Neural cell (in vitro differentiated cells): ENCODE measurements around the gene INHA. TPM values are rescaled to one million over a fixed set of nuclear protein-coding genes. Genes with fewer than 3 reads are reported as not detected.

Experiments
- H2AFZ ChIP-seq: fragments of 200-600, 300-800 bp; sonication (generic), shearing (Covaris generic); 2 replicates; pipeline ENCODE4 v1.6.0; 2014; ENCODE audit warnings: low read depth, mild to moderate bottlenecking, antibody characterized with exemption, low read length, moderate library complexity
- H3F3A ChIP-seq: fragments of 200-600 bp; shearing (Covaris generic); 2 replicates; pipeline ENCODE4 v1.6.1; 2016; ENCODE audit warnings: mild to moderate bottlenecking, moderate library complexity, mixed read lengths, antibody characterized with exemption, low read length; ENCODE audit not compliant: insufficient read depth, poor library complexity, severe bottlenecking
- H3K27ac ChIP-seq: fragments of 200-600, 300-800 bp; sonication (generic), shearing (Covaris generic); 2 replicates; pipeline ENCODE4 v1.5.1; 2014; ENCODE audit warnings: mild to moderate bottlenecking, low read length, moderate library complexity
- H3K27me3 ChIP-seq: fragments of 300-800, 200-600 bp; sonication (generic), shearing (Covaris generic); 2 replicates; pipeline ENCODE4 v1.6.0; 2014; ENCODE audit warnings: mild to moderate bottlenecking, low read depth, low read length, moderate library complexity; ENCODE audit not compliant: insufficient read depth
- H3K36me3 ChIP-seq: fragments of 300-800, 200-600 bp; sonication (generic), shearing (Covaris generic); 2 replicates; pipeline ENCODE4 v1.5.1; 2014; ENCODE audit warnings: mild to moderate bottlenecking, antibody characterized with exemption, low read length, moderate library complexity; ENCODE audit not compliant: insufficient read depth
- H3K4me2 ChIP-seq: fragments of 300-800, 200-600 bp; sonication (generic), shearing (Covaris generic); 2 replicates; pipeline ENCODE4 v1.6.0; 2014; ENCODE audit warnings: mild to moderate bottlenecking, low read length
- H3K4me3 ChIP-seq: fragments of 300-800, 200-600 bp; sonication (generic), shearing (Covaris generic); 2 replicates; pipeline ENCODE4 v1.5.1; 2014; ENCODE audit warnings: mild to moderate bottlenecking, low read length, moderate library complexity
- H3K79me2 ChIP-seq: fragments of 200-600 bp; shearing (Covaris generic); replicated peaks from 2 replicates; pipeline ENCODE4 v1.6.0; 2014; ENCODE audit warnings: mild to moderate bottlenecking, low read length, moderate library complexity; ENCODE audit not compliant: insufficient read depth
- H3K9ac ChIP-seq: fragments of 300-800, 200-600 bp; sonication (generic), shearing (Covaris generic); 2 replicates; pipeline ENCODE4 v1.6.1; 2016; ENCODE audit warnings: mild to moderate bottlenecking, low read length, mixed read lengths
- H3K9me2 ChIP-seq: fragments of 200-600 bp; shearing (Covaris generic); 2 replicates; pipeline ENCODE4 v1.6.1; 2016; ENCODE audit warnings: mild to moderate bottlenecking, low read length, mixed read lengths; ENCODE audit not compliant: insufficient read depth
- H3K9me3 ChIP-seq: fragments of 200-600, 300-800 bp; sonication (generic), shearing (Covaris generic); 2 replicates; pipeline ENCODE4 v1.6.1; 2016; ENCODE audit warnings: mild to moderate bottlenecking, mixed run types, low read length, moderate library complexity, mixed read lengths
- H4K20me1 ChIP-seq: fragments of 200-600 bp; shearing (Covaris generic); 2 replicates; pipeline ENCODE4 v1.6.1; 2016; ENCODE audit warnings: mild to moderate bottlenecking, mixed run types; ENCODE audit not compliant: insufficient read depth
- EP300 ChIP-seq: fragments of 450-650 bp; conservative IDR thresholded peaks from 2 replicates; pipeline ENCODE4 v1.6.1; 2014; ENCODE audit warnings: antibody characterized with exemption, mild to moderate bottlenecking, moderate library complexity; ENCODE audit not compliant: poor library complexity, severe bottlenecking
- EZH2 ChIP-seq: fragments of 200-600, 300-800 bp; shearing (Covaris generic), sonication (generic); IDR thresholded peaks from 2 replicates; pipeline ENCODE4 v1.6.1; 2014; ENCODE audit warnings: antibody characterized with exemption, low read length, borderline replicate concordance, mild to moderate bottlenecking; ENCODE audit not compliant: insufficient read depth, poor library complexity, severe bottlenecking
- MXI1 ChIP-seq: fragments of 450-650 bp; conservative IDR thresholded peaks from 2 replicates; pipeline ENCODE4 v1.6.1; 2014; ENCODE audit warnings: antibody characterized with exemption, mild to moderate bottlenecking; ENCODE audit not compliant: poor library complexity, severe bottlenecking
- POLR2AphosphoS5 ChIP-seq: IDR thresholded peaks from 2 replicates; pipeline ENCODE4 v1.6.1; 2012
- RAD21 ChIP-seq: fragments of 450-650 bp; conservative IDR thresholded peaks from 2 replicates; pipeline ENCODE4 v1.6.1; 2014; ENCODE audit warnings: antibody characterized with exemption, mild to moderate bottlenecking, moderate library complexity
- SMC3 ChIP-seq: fragments of 450-650 bp; conservative IDR thresholded peaks from 2 replicates; pipeline ENCODE4 v1.6.1; 2014; ENCODE audit warnings: antibody characterized with exemption, mild to moderate bottlenecking, moderate library complexity; ENCODE audit not compliant: poor library complexity
- TAF1 ChIP-seq: IDR thresholded peaks from 2 replicates; pipeline ENCODE4 v1.6.1; 2012; ENCODE audit warnings: low read depth
- polyA plus RNA-seq: library from polyadenylated mRNA; depleted of rRNA; stranded (reverse); fragments of >200 nt; gene quantifications from 2 replicates; pipeline ENCODE4 v1.2.3, GENCODE V29; 2014
- TF ChIP-seq, protein P1 (sequence below): IDR thresholded peaks from 2 replicates; pipeline ENCODE4 v1.6.1; 2012; ENCODE audit warnings: borderline replicate concordance
- TF ChIP-seq, protein P2 (sequence below): fragments of 450-650 bp; IDR thresholded peaks from 2 replicates; pipeline ENCODE4 v1.5.1; 2014; ENCODE audit warnings: antibody characterized with exemption, mild to moderate bottlenecking, moderate library complexity; ENCODE audit not compliant: poor library complexity, severe bottlenecking

The INHA gene
- polyA plus RNA-seq, 1 donor from 2014 or later, result 2.7 TPM

DNA sequence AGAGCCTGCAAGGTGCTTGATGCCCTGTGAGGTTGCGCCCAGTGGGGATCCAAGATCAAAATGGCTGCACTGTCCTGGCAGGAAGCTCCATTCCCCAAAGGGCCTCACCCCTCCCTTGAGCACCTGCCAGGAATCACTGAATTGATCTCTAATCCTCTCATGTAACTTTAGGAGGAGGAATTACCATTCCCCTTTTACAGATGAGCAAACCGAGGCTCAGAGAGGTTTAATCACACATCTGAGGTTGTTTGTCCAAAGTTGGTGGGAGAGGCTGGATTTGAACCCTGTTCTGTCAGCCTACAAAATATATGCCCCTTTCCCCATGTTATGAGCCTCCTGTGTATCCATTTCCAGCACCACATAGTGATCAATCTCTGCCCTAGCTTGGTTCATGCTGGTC lies 47.3 kb upstream of the INHA start:
- H3K27ac ChIP-seq, result no peak overlapping the region
- peaks cover 7% of the 10 kb centered on the region for H3K27me3 ChIP-seq
- H3F3A ChIP-seq, result no peaks in the 10 kb centered on the region
- H3K79me2 ChIP-seq, result no peaks in the 10 kb centered on the region
- H4K20me1 ChIP-seq, result no peaks in the 10 kb centered on the region
- H3K9ac ChIP-seq, result no peak overlapping the region
- TF ChIP-seq EP300 (no peak), SMC3 (no peak), POLR2AphosphoS5 (no peak), MXI1 (no peak), EZH2 (no peak), TAF1 (no peak), RAD21 (no peak)
- TF ChIP-seq, protein P1, sequence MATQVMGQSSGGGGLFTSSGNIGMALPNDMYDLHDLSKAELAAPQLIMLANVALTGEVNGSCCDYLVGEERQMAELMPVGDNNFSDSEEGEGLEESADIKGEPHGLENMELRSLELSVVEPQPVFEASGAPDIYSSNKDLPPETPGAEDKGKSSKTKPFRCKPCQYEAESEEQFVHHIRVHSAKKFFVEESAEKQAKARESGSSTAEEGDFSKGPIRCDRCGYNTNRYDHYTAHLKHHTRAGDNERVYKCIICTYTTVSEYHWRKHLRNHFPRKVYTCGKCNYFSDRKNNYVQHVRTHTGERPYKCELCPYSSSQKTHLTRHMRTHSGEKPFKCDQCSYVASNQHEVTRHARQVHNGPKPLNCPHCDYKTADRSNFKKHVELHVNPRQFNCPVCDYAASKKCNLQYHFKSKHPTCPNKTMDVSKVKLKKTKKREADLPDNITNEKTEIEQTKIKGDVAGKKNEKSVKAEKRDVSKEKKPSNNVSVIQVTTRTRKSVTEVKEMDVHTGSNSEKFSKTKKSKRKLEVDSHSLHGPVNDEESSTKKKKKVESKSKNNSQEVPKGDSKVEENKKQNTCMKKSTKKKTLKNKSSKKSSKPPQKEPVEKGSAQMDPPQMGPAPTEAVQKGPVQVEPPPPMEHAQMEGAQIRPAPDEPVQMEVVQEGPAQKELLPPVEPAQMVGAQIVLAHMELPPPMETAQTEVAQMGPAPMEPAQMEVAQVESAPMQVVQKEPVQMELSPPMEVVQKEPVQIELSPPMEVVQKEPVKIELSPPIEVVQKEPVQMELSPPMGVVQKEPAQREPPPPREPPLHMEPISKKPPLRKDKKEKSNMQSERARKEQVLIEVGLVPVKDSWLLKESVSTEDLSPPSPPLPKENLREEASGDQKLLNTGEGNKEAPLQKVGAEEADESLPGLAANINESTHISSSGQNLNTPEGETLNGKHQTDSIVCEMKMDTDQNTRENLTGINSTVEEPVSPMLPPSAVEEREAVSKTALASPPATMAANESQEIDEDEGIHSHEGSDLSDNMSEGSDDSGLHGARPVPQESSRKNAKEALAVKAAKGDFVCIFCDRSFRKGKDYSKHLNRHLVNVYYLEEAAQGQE, result no peak
- TF ChIP-seq, protein P2, sequence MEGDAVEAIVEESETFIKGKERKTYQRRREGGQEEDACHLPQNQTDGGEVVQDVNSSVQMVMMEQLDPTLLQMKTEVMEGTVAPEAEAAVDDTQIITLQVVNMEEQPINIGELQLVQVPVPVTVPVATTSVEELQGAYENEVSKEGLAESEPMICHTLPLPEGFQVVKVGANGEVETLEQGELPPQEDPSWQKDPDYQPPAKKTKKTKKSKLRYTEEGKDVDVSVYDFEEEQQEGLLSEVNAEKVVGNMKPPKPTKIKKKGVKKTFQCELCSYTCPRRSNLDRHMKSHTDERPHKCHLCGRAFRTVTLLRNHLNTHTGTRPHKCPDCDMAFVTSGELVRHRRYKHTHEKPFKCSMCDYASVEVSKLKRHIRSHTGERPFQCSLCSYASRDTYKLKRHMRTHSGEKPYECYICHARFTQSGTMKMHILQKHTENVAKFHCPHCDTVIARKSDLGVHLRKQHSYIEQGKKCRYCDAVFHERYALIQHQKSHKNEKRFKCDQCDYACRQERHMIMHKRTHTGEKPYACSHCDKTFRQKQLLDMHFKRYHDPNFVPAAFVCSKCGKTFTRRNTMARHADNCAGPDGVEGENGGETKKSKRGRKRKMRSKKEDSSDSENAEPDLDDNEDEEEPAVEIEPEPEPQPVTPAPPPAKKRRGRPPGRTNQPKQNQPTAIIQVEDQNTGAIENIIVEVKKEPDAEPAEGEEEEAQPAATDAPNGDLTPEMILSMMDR, result no peak
- H3K9me3 ChIP-seq, result no peaks in the 10 kb centered on the region
- H3K4me3 ChIP-seq, result no peak overlapping the region
- no peaks in the 10 kb centered on the region for H3K9me2 ChIP-seq
- no peak overlapping the region for H3K4me2 ChIP-seq
- no peaks in the 10 kb centered on the region for H3K36me3 ChIP-seq
- no peak overlapping the region for H2AFZ ChIP-seq

DNA sequence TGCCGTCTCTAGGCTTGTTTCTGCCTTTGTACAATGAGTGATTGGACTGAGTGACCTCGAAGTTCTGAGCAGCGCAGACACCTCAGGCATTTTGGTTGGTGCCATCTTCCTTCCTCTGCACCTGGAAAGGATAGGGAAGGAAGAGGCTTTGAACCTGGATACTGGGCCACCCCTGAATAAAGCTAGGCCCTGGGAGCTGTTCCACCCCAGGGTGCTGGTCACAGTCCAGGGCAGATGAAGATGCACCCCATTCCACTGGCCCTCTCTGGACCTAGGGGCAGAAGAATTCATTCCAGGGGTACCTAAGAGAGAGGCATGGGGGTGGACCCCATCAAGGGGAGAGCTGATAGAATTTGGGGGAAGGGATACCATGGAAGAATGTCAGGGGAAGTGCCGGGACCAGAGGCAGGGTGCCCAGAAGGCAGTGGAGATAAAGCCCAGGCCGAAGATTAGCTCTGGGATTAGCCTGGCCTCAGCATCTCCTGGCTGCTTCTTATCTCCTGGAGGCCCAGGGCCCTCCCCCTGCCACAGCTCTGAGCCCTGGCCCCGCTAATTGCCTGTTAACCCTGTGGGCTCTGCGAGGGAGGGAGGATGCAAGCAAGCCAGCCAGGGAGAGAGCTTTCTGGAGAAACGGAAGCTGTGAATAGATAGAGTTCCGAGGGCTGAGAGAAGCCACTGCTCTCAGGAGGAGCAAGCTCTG lies 46.4 kb upstream of the INHA start:
- H3K4me3 ChIP-seq, result peak overlapping the region; percentile 6
- H3K79me2 ChIP-seq, result no peaks in the 10 kb centered on the region
- H3K27ac ChIP-seq, result no peak overlapping the region
- H4K20me1 ChIP-seq, result no peaks in the 10 kb centered on the region
- H2AFZ ChIP-seq, result no peak overlapping the region
- H3K27me3 ChIP-seq, result peaks cover 7% of the 10 kb centered on the region
- H3F3A ChIP-seq, result no peaks in the 10 kb centered on the region
- H3K9me2 ChIP-seq, result no peaks in the 10 kb centered on the region
- no peaks in the 10 kb centered on the region for H3K36me3 ChIP-seq
- peak overlapping the region; percentile 22 for H3K9ac ChIP-seq
- no peak for TF ChIP-seq RAD21
- TF ChIP-seq SMC3, result no peak
- no peak for TF ChIP-seq EP300
- TF ChIP-seq MXI1, result no peak
- TF ChIP-seq, protein P2, result no peak
- no peak for TF ChIP-seq TAF1
- no peak for TF ChIP-seq POLR2AphosphoS5
- TF ChIP-seq, protein P1, result no peak
- TF ChIP-seq EZH2, result no peak
- H3K4me2 ChIP-seq, result no peak overlapping the region
- H3K9me3 ChIP-seq, result no peaks in the 10 kb centered on the region
